ENCODE results near the gene SMIM1. TPM values are rescaled to one million over a fixed set of nuclear protein-coding genes. Genes with fewer than 3 reads are reported as not detected.

Gene SMIM1
- total and polyA plus RNA-seq, 9 of the 15 experiments (the other 6 are each of a cell fraction or from before 2014, with no cell fraction given): 2.3 to 125 (median 24.3) TPM

DNA sequence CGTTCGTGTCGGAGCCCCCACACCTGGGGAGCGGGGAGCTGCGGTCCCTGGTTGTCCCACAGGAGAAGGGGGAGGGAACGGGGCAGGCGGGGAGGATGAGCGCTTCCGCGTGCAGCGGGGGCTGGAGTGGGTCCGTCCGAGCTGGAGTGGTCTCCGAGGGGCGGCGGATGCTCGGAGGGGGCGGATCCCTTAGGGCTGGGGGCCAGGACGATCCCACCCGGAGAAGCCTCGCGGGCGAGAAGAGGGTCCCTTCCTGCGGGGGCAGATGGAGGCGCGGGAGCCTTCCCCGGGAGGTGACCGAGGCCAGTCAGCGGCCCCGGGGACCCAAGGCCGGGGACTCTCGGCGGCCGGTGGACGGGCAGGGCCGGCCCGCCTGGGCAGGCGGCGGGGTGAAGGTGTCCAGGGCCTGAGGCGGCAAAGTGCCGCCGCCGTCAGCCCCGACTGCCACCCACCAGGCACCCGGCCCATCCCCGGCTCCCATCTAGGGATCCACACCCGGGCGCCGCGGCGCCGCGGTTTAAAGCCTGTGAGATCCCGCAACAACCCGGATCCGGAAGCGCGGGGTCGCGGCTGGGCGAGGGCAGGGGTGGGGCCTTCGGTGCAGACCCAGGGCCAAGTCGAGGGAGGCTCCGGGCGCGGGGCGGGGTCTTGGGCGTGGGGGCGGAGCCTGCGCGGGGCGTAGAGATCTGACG lies 25.6 kb upstream of the SMIM1 start (continued):
- peak; percentile 32 for TF ChIP-seq CHD1 (IDR thresholded peaks at IDR 0.05; ENCODE audit: low read length)
- TF ChIP-seq, protein P1, sequence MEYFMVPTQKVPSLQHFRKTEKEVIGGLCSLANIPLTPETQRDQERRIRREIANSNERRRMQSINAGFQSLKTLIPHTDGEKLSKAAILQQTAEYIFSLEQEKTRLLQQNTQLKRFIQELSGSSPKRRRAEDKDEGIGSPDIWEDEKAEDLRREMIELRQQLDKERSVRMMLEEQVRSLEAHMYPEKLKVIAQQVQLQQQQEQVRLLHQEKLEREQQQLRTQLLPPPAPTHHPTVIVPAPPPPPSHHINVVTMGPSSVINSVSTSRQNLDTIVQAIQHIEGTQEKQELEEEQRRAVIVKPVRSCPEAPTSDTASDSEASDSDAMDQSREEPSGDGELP (CRISPR knock-in tag; IDR thresholded peaks at IDR 0.05; ENCODE audit: borderline replicate concordance): peak; percentile 42
- peak; percentile 80 for TF ChIP-seq POLR2A (conservative IDR thresholded peaks at IDR 0.05)
- peak; percentile 98 for TF ChIP-seq NR2C1 (IDR thresholded peaks at IDR 0.05)
- TF ChIP-seq NR2C1 (tag; IDR thresholded peaks at IDR 0.05): peak; percentile 98
- no peak for TF ChIP-seq ZBTB43 (CRISPR knock-in tag; IDR thresholded peaks at IDR 0.05)
- no peak for TF ChIP-seq ZNF57 (CRISPR knock-in tag; IDR thresholded peaks at IDR 0.05)
- peak; percentile 89 for TF ChIP-seq RBFOX2 (IDR thresholded peaks at IDR 0.05; ENCODE audit: low read depth, low read length)
- peak; percentile 42; the same call in 1 of the 2 replicates for TF ChIP-seq EGR1 (conservative IDR thresholded peaks at IDR 0.05)
- TF ChIP-seq TEAD4 (IDR thresholded peaks at IDR 0.05; ENCODE audit: low read length): no peak
- no peak for TF ChIP-seq TEAD4 (CRISPR knock-in tag; IDR thresholded peaks at IDR 0.05; ENCODE audit: borderline replicate concordance)
- peak; percentile 94 for TF ChIP-seq POLR2G (IDR thresholded peaks at IDR 0.05; ENCODE audit: low read depth, low read length)
- peak; percentile 62 for TF ChIP-seq ELF1 (tag; IDR thresholded peaks at IDR 0.05)
- TF ChIP-seq NRF1 (conservative IDR thresholded peaks at IDR 0.05 in 1 of 2, IDR thresholded peaks at IDR 0.05 in 1 of 2): peak; percentile 87 to 88
- TF ChIP-seq HDAC1 (IDR thresholded peaks at IDR 0.05): 0 out of 4 replicates have a peak, but pooled peaks of 1 of the 2 experiments have one; percentile 42
- TF ChIP-seq NONO (IDR thresholded peaks at IDR 0.05; ENCODE audit: low read depth in 2 of 2, low read length in 1 of 2): peak in 1 of 2 experiments; percentile 27; a peak in 2 of 4 replicates
- TF ChIP-seq NFE2 (IDR thresholded peaks at IDR 0.05; ENCODE audit: low read depth): no peak
- TF ChIP-seq FIP1L1 (IDR thresholded peaks at IDR 0.05; ENCODE audit: low read depth, low read length, poor library complexity, severe bottlenecking): peak; percentile 59
- peak; percentile 37; the same call in 1 of the 2 replicates for TF ChIP-seq ATF7 (IDR thresholded peaks at IDR 0.05)
- peak; percentile 89 for TF ChIP-seq ZBTB7A (IDR thresholded peaks at IDR 0.05; ENCODE audit: borderline replicate concordance, control insufficient read depth, low read depth, low read length)
- TF ChIP-seq ZBTB1 (CRISPR knock-in tag; IDR thresholded peaks at IDR 0.05; ENCODE audit: borderline replicate concordance, low read depth): peak; percentile 45; the same call in 1 of the 2 replicates
- TF ChIP-seq ZNF384 (IDR thresholded peaks at IDR 0.05; ENCODE audit: low read depth, low read length): no peak
- peak; percentile 71 for TF ChIP-seq SUPT5H (IDR thresholded peaks at IDR 0.05)
- peak; percentile 42 for TF ChIP-seq POLR2B (IDR thresholded peaks at IDR 0.05; ENCODE audit: low read depth, partially characterized antibody)
- TF ChIP-seq MXI1 (IDR thresholded peaks at IDR 0.05; ENCODE audit: low read depth, low read length): 0 out of 2 replicates have a peak, but pooled peaks have one; percentile 25
- TF ChIP-seq PHF20 (IDR thresholded peaks at IDR 0.05; ENCODE audit: partially characterized antibody): peak; percentile 86
- peak; percentile 98 for TF ChIP-seq GABPA (tag; conservative IDR thresholded peaks at IDR 0.05; ENCODE audit: low read depth)
- TF ChIP-seq ARHGAP35 (IDR thresholded peaks at IDR 0.05; ENCODE audit: partially characterized antibody): no peak
- TF ChIP-seq ZFX (CRISPR knock-in tag; IDR thresholded peaks at IDR 0.05): peak; percentile 88
